Body of pancreas (tissue), 4 donors: ENCODE results near the gene ZNF322. TPM values are rescaled to one million over a fixed set of nuclear protein-coding genes. Genes with fewer than 3 reads are reported as not detected.

ENCODE experiments used
- ATAC-seq: fragments of 150-250 bp; one replicate; pipeline ENCODE4 v1.9.1; 2016
- DNase-seq, 4 donors: peaks; one replicate each; pipeline ENCODE4 v3.0.0-alpha.2; 2019
- H3K27ac ChIP-seq, 4 donors: fragments of 200-600 bp; sonication (generic); 1 replicate in 3 of 4; 2 replicates in 1 of 4; pipeline versions ENCODE4 v1.5.1 to v1.6.1; 2016 to 2019; ENCODE audit warnings: mild to moderate bottlenecking in 1 of 4, mixed read lengths in 1 of 4, moderate library complexity in 1 of 4
- H3K27me3 ChIP-seq, 2 donors: fragments of 200-600 bp; sonication (generic); one replicate each; pipeline ENCODE4 v1.6.0; 2016; ENCODE audit warnings: mild to moderate bottlenecking in 1 of 2
- H3K36me3 ChIP-seq, 2 donors: fragments of 200-600 bp; sonication (generic); replicated peaks in 1 of 2; 2 replicates each; pipeline ENCODE4 v1.5.1; 2016; ENCODE audit warnings: low read depth in 2 of 2; ENCODE audit not compliant: insufficient read depth in 1 of 2
- H3K4me1 ChIP-seq: fragments of 200-600 bp; sonication (generic); one replicate; pipeline ENCODE4 v1.6.0; 2016
- H3K4me3 ChIP-seq, 2 donors: fragments of 200-600 bp; sonication (generic); 1 replicate in 1 of 2; 2 replicates in 1 of 2; pipeline ENCODE4 v1.5.1; 2016 to 2019
- H3K9me3 ChIP-seq, 3 donors: fragments of 200-600 bp; sonication (generic); 1 replicate in 2 of 3; 2 replicates in 1 of 3; pipeline ENCODE4 v1.5.1; 2016
- CTCF ChIP-seq, 7 experiments: fragments of 450-650 bp in 4 of 7; fragments of 200-600 bp in 3 of 7; sonication (generic) in 3 of 7; IDR thresholded peaks; one replicate each; pipeline ENCODE4 v1.5.1; 2016 to 2019; ENCODE audit warnings: antibody characterized with exemption in 7 of 7
- POLR2A ChIP-seq, 3 donors: fragments of 450-650 bp; IDR thresholded peaks; one replicate each; pipeline ENCODE4 v1.6.1; 2016; ENCODE audit warnings: antibody characterized with exemption in 3 of 3, mild to moderate bottlenecking in 2 of 3
- WGBS, 2 donors: methylation state at CpG; one replicate each; pipeline ENCODE4 v1.1.5; 2017; 5-methylcytosine and 5-hydroxymethylcytosine counted together
- intact Hi-C: fragments of 100-400 bp; cut with DNase I; formaldehyde crosslinking; loops from one replicate; pipeline ENCODE4 v1.15.1; 2023
- total RNA-seq, 2 donors: library from RNA; depleted of rRNA; stranded (reverse); fragments of >200 nt; gene quantifications; one replicate each; pipeline ENCODE4 v1.1.0, GENCODE V29; 2016

ZNF322 gene
- total RNA-seq, 2 donors from 2014 or later, result 6.6 to 9.3 TPM

- DNase-seq (peak; percentile 46 to 65 (median 52)), ATAC-seq (peak; percentile 75)
- Histone ChIP-seq H3K27ac (no peak overlapping the region), H3K36me3 (no peaks in the 10 kb centered on the region), H3K27me3 (peaks cover 0 to 4% of the 10 kb centered on the region in 2 donors), H3K4me3 (no peak overlapping the region), H3K9me3 (no peaks in the 10 kb centered on the region), H3K4me1 (no peaks in the 10 kb centered on the region)
- TF ChIP-seq POLR2A (IDR thresholded peaks at IDR 0.05), result no peak
- TF ChIP-seq CTCF (IDR thresholded peaks at IDR 0.05), result peak; percentile 39 to 72 (median 58)
- WGBS, 2 donors, result 42 to 45% methylated on average over 7 of the region's 7 CpGs
- intact Hi-C loops, result loop anchor here (10.0 kb wide), 1 partner anchor 467 kb away; no protein-coding TSS in a partner anchor
Observed at GRCh38 chr6:26607434-26608230, 51.9 kb downstream of the ZNF322 start.

DNA sequence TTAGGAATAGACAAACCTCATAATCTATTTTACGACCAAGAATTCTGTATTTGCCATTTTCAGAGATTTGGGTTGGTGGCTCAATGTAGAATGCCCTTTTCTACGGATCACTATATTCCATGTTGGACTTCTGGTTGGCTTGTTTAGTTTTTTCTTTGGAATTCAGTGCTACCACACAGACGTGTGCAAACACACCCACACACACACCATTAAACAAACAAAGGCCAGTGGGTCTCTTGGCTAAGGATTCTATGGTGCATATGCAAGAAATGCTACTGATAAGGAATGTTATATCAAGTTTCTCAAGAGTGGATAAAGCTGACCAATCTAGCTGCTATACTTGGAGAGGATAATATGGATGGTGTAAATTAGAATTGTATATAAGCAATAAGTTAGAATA, 54.7 kb downstream of the ZNF322 start:
- DNase-seq, result no peak
- 59 to 63% methylated on average over 3 of the region's 3 CpGs for WGBS, 2 donors
- intact Hi-C loops, result loop anchor here (10.0 kb wide), 1 partner anchor 470 kb away; no protein-coding TSS in a partner anchor

DNA sequence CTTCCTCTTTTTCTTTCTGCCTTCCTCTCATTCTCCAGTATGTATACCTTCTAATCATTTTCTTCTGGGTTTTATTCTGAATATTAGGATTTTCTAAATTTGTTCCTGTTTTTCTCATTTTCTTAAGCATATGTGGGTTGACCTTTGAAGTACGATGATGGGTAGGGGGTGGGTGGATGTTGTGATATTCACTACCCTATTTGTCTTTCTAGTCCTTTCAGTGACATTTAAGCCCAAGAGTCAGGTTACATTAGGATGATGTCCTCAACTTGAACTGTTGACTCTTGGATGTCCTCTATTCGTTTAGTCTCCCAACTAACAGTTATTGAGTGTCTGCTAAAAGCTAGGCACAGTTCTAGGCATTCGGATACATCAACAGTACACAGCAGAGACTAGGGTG, 55.5 kb downstream of the ZNF322 start:
- intact Hi-C loops, result loop anchor here (10.0 kb wide), 1 partner anchor 471 kb away; no protein-coding TSS in a partner anchor
- TF ChIP-seq POLR2A (IDR thresholded peaks at IDR 0.05) (no peak), CTCF (IDR thresholded peaks at IDR 0.05) (no peak)
- H3K27me3 ChIP-seq, result no peaks in the 10 kb centered on the region
- no peak overlapping the region for H3K4me3 ChIP-seq
- no peaks in the 10 kb centered on the region for H3K36me3 ChIP-seq
- no peaks in the 10 kb centered on the region for H3K4me1 ChIP-seq
- no peak overlapping the region for H3K27ac ChIP-seq
- DNase-seq (no peak), ATAC-seq (no peak)
- 60 to 66% methylated on average over 3 of the region's 3 CpGs for WGBS, 2 donors
- no peaks in the 10 kb centered on the region for H3K9me3 ChIP-seq

More for the DNA sequence above, 54.7 kb downstream of the ZNF322 start:
- no peak for TF ChIP-seq CTCF (IDR thresholded peaks at IDR 0.05)
- TF ChIP-seq POLR2A (IDR thresholded peaks at IDR 0.05), result no peak
- Histone ChIP-seq H3K36me3 (no peaks in the 10 kb centered on the region), H3K9me3 (no peaks in the 10 kb centered on the region), H3K4me3 (no peak overlapping the region), H3K27me3 (no peaks in the 10 kb centered on the region), H3K27ac (no peak overlapping the region), H3K4me1 (no peaks in the 10 kb centered on the region)
- ATAC-seq, result no peak

DNA sequence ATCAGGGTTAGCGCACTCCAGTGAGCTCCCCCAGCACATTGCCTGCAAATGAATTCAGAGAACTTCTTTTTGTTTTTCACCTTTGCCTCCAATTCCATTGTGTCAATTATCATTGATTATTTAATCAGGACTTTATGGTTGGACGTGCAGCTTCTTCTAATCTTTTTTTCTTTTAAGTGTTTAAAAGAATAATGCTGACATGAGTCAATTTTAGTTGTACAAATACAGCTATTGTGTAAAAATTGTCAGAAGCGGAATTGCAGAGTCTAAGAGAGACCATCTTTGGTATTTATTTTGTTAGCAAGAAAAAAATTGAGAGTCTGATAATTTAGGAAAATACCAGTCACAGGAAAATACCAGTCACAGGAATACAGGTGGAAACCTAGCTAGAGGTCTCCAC, 57.3 kb downstream of the ZNF322 start:
- H3K27me3 ChIP-seq, result no peaks in the 10 kb centered on the region
- DNase-seq (no peak), ATAC-seq (no peak)
- H3K4me1 ChIP-seq, result peaks cover 12% of the 10 kb centered on the region
- H3K27ac ChIP-seq, result no peak overlapping the region
- no peak overlapping the region for H3K4me3 ChIP-seq
- no peak for TF ChIP-seq POLR2A (IDR thresholded peaks at IDR 0.05)
- TF ChIP-seq CTCF (IDR thresholded peaks at IDR 0.05), result no peak
- intact Hi-C loops, result loop anchor here (10.0 kb wide), 1 partner anchor 473 kb away; no protein-coding TSS in a partner anchor
- no peaks in the 10 kb centered on the region for H3K9me3 ChIP-seq
- WGBS, 2 donors, result 70 to 71% methylated on average over 3 of the region's 3 CpGs
- H3K36me3 ChIP-seq, result peaks cover 0 to 3% of the 10 kb centered on the region in 2 donors
